ENCODE measurements around the gene MIOX.

Gene MIOX

DNA sequence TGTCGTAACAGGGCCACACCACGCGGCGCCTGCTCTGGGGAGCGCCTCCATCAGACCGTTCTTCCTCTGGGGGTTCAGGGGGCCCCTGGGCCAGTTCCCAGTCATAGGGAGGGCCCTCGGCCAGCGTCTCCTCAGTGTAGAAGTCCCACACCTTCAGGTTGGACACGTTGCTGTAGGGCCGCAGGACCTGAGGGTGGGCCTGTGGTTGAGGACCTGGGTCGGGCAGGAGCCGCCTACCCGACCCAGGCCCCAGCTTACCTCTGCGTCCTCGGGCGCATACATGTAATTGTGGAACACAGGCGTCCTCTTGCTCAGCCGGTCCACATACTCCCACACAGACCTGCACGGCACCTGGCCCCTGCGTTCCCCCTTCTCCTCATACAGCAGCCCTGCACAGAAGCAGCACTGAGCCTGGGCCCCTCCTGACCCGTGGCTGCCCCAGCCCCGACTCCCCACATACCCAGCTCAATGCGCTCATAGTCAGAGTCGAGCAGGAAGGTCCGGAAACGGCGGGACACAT, 32.0 kb upstream of the MIOX start:
- no peak for DNase-seq (ENCODE audit: low read depth, low spot score)

DNA sequence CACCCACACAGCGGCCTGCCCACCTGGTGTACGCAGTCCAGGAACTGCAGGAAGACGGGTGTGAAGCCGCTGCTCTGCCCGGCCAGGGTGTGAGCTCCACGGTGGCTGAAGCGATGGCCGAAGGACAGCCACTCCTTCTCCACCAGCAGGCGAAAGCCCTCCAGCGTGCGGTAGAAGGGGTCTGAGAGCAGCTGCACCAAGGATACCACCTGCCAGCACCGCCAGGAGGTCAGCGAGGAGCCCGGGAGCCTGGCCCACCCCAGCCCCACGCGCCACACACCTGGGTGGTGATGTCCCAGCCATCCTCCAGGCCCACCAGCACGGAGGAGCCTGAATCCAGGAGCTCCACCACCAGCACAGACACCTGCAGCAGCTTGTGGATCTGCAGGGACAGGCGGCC, 31.5 kb upstream of the MIOX start:
- DNase-seq (ENCODE audit: low read depth, low spot score), result no peak

DNA sequence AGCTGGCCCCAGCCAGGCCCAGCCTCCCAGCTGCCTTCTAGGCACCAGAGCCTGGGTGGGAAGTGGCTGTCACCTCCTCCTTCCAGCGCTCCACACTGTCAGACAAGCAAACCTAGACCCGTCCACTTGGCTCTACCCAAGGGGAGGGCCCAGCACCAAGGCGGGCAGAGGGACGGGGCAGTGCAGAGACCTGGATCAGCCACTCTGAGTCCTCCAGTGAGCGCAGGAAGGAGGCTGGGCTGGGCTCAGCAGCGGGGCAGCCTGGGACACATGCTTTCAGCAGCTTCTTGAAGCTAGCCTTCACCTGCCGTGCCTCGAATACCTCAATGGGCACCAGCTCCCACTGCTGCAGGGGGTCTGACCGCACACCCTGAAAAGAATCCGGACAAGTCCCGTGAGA, 30.6 kb upstream of the MIOX start:
- DNase-seq (ENCODE audit: low read depth, low spot score), result no peak

DNA sequence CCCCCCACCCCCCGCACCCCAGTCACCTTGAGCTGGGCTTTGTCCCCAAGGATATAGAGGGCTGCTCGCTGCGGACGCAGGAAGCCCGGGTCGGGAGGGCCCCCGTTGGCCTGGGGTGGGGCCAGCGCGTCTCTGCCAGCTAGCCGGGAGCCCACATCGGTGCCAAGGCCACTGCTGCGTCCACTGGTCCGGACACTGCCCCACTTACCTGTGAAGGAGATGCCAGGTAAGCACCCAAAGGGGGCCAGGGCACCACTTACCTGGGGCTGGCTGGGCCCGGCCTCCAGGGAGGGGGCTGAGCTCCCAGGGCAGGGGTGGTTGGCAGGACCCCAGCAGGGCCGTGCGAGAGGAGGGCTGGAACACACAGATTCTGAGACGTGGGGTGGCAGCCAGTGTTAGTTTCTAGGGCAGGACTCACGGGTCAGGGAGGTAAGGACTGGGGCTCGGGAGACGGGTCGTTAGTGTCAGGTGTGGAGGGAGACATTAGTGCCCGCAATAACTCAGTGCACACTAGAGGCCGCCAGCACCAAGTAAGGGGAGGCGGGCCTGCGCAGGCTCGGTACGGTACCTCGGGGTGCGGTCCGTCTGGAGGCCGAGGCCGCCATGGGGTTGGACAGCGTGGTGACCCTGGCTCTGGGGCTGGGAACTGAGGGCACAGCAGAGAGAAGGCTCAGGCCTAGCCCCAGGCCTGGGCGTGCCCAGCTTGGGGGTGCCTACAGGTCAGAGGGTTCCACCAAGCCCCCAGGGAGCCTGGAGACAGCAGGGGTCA, 30.0 kb upstream of the MIOX start:
- no peak for DNase-seq (ENCODE audit: low read depth, low spot score)

DNA sequence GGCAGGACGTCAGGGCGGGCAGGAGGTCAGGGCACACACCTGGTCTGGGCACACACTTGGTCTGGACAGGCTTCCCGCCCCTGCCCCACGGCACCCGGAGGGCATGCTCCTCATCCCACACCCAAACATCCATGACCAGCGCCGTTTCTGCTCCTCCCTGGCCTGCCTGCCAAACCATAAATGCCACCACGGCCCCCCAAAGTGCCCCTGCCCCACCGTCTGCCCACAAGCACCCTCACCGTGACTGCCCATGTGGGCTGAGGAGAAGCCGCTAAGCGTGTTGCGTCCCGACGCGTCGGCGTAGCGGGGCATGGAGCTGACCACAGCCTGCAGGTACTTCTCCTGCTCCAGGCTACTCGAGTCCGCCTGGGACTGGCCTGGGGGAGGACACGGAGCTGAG, 27.6 kb upstream of the MIOX start:
- DNase-seq (ENCODE audit: low read depth, low spot score), result no peak

DNA sequence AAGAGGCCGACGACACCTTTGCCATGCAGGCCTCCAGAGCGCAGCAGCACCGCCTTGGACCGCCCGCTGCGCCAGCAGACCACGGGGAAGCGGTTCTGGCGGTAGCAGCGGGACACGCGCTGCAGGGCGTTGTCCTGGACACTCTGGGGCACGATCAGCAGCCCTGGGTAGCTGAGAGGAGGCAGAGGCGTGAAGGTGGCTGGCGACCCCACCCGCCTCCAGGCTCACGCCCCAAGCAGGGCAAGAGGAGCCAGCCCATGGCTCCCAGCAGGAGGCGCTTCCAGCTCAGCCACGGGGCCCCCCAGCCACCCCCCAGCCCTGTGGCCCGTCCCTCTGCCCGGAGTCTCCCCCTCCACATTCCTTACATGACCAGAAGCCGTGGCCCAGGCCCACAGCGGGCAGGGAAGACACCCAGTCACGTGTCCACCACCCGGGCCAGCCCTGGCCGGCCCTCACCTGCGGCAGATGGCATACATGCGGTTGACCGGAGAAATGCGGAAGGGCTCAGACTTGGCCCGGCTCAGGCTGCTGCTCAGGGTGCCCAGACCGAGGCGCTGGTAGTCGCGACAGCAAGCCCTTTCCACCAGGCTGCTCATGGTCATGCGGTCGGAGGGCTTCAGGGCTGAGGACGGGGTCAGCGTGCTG, 27.0 kb upstream of the MIOX start:
- DNase-seq (ENCODE audit: low read depth, low spot score), result no peak

DNA sequence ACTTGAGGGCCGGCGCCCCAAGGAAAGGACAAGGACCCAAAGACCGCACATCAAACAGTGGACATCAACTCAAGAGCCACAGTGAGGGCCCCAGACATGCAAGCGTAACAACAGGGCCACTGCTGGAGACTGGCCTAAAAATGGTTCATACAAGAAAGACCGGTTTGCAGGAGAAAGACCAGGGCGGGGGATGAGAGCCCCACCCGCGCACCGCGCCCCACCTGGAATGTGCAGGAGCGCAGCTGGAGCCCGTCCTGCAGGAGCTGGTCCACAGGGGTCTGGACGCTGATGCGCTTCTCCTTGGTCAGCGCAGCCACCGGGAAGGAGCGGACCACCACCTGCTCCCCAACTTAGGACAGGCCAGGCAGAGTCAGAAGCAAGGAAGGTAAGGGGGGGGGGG, 25.7 kb upstream of the MIOX start:
- DNase-seq (ENCODE audit: low read depth, low spot score), result no peak

DNA sequence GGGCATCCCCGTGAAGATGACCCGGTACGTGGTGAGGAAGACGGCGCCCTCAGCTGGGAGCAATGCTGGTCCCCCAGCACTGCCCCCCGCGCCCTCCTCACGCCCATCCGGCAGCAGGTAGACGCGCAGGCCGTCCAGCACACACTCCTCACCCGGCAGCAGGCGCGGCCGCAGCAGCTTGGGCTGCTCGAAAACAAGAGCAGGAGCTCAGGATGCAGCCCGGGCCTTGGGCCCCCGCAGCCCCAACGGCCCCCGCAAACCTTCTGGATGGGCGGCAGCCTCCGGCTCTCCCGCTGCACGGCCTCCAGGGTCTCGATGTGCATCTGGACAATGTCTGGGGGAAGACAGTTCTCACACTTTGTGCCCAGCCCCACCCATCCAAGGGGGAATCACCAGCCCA, 25.1 kb upstream of the MIOX start:
- no peak for DNase-seq (ENCODE audit: low read depth, low spot score)

DNA sequence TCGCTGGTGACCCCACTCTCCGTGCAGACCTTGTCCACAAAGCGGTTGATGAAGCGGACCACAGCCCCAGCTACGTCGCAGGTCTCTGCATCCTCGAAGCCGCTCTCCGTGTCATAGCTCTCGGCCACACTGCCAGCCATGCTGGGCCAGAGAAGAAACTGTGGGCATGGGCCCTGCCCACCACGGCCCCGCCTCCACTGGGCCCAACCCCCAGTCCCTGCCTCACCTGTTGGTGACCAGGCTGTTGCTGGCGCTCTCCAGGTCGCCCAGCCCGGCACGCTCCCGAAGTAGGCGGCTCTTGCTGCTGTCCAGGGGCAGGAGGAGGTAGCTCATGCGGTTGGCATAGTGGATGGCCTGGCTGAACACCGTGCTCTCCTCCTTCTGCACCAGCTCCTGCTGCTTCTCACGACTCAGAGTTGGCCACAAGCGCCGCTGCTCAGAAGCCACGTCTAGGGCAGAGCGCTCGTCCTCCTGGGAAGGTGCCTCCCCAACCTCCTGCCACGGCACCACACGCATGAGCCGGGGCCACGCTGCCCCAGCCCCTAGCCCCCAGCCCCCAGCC, 24.6 kb upstream of the MIOX start:
- no peak for DNase-seq (ENCODE audit: low read depth, low spot score)

DNA sequence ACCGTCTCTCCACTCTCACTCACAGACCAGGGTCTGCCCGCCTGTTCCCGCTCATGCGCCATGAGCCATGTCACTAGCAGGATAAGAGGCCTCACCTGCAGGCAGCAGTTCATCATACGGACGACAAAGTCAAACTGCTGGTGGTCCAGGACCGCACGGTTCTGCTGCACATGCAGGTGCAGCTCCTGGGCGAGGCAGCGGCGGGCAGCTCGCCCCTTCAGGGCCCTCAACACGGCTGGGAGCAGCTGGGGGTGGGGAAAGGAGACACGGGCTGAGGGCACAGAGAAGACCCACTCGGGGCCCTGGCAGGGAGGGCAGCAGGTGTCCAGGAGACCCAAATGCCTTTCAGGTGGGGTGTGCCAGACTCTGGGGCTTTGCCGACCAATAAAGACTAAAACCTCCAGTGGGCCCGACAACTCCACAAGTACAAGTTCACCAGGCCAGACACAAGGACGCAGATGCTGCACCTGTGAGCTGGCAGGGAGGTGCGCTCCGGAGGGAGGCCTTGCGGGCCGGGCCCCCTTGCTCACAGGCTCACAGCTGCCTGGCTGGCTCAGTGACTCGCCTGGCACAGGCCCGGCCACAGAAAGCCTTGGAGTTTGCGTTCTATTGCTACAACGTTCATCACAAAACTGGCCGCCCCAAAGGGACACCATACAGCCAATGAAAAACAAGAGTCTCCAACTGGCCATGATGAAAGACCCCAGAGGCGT, 23.3 kb upstream of the MIOX start:
- DNase-seq (ENCODE audit: low read depth, low spot score), result no peak

DNA sequence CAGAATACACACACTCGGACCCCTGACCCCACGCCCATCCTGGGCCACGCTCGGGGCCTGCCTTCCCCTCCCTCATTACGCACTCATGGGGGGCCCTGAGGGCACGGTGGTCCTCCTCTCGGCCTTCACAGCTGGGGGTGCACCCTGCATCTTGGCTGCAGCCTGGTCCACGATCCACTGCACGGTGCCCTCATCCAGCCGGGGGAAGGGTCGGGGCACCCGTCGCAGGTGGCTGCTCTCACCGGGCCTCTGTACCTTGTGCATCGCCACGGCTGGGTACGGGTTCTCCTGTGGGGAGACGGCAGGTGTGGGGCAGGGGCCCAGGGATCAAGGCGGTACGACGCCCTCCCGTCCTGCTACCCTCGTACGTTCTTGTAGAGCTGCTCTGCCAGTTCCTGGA, 22.2 kb upstream of the MIOX start:
- no peak for DNase-seq (ENCODE audit: low read depth, low spot score)

DNA sequence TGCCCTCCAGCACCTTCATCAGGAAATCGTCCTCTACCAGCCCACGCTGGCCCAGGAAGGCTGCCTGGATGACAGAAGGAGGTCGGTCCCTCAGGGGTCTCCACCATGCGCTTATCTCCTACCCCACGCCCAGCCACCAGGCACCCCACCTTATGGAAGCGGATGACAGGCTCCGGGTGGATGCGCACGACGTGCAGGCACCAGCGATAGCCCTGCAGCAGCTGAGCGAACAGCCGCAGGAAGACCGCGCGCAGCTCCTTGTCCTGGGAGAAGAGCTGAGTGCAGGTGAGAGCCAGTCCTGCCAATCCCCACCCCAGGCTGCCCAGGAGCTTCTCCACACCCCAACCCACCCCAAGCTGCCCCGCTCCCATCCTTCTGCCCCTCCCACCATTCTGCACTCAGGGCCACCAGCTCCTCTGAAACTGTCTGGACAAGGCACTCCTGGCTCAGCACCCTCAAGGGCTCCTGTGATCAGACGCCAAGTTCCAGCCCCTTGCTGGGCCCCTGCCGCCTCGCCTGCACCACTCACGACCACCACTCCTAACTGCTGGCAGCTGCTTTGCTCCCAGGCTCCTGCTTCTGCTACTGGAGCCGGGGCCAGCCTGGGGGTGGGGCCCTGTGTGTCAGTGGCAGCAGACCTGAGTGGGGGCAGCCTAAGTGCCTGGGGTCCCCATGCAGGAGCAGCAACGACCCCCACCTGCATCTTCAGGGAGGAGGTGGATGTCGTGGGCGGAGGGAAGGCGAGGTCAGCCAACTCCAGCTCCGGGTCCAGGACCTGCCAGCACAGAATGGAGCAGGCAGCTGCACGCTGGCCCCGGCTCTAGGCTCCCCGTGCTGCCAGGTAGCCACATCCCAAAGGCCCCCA, 21.4 kb upstream of the MIOX start:
- DNase-seq (ENCODE audit: low read depth, low spot score), result no peak

DNA sequence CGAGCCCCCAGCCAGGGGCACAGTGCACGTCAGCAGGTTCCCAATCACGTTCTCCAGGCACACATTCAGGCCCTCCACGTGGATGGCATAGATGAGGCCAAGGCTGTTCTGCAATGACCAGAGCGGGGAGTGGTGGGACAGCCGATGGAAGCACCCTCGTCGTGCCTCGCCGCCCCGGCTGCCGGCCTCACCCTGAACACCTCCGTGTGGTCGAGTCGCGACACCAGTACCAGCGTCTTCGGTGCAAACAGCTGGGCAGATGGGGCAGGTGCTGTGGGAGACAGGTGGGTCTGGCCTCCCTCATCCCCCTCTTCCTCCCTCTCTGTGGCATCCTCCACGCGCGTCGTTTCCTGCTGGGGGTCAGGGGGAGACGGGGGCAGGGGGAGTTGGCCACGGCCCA, 19.3 kb upstream of the MIOX start:
- DNase-seq (ENCODE audit: low read depth, low spot score), result no peak

DNA sequence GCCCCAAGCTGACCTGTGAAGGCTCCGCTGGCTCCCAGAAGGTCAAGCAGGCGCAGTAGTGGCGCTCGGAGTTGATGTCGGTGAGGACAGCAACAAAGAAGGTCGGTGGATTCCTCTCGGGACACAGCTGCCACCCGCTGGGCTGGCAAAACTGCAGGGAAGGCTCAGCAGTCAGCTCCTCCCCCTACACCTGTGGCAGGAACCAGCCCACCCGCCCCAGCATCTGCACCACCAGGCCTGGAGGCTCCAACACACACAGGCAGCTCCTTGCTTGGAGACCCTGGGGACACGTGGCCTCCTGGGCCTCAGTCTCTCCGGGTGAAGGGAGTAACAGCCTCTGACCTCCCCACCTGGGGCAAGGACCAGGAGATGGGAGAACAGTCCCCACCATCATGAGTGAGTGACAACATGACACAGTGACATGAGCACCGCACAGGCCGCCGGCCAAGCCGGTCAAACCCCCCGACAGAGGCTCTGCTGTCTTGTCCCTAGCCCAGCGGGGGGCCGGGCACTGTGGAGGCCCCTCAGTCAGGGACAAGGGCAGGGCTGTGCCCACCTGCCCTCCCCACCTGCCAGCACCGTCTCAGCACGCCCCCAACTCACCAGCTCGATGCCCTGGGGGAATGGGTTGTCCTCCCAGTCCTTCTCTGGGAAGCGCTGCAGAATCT, 18.8 kb upstream of the MIOX start:
- DNase-seq (ENCODE audit: low read depth, low spot score), result no peak

DNA sequence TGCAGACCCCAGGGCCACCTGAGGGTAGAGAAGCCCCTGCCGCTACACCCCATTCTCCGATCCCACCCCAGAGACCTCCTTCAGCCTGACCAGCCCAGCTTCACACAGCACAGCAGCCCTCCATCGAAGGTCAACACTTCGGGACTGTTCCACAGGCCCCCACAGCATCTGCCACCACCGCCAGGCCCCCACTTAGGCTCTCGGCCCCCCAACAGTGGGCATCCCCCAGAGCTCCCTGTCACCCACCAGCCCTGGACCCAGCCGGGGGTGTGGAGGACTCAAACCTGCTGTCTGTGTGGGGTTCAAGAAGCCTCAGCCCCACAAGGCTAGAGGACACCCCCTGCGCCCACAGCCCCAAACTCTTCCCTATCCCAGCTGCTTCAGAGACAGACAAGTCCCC, 18.0 kb upstream of the MIOX start:
- DNase-seq (ENCODE audit: low read depth, low spot score), result no peak

DNA sequence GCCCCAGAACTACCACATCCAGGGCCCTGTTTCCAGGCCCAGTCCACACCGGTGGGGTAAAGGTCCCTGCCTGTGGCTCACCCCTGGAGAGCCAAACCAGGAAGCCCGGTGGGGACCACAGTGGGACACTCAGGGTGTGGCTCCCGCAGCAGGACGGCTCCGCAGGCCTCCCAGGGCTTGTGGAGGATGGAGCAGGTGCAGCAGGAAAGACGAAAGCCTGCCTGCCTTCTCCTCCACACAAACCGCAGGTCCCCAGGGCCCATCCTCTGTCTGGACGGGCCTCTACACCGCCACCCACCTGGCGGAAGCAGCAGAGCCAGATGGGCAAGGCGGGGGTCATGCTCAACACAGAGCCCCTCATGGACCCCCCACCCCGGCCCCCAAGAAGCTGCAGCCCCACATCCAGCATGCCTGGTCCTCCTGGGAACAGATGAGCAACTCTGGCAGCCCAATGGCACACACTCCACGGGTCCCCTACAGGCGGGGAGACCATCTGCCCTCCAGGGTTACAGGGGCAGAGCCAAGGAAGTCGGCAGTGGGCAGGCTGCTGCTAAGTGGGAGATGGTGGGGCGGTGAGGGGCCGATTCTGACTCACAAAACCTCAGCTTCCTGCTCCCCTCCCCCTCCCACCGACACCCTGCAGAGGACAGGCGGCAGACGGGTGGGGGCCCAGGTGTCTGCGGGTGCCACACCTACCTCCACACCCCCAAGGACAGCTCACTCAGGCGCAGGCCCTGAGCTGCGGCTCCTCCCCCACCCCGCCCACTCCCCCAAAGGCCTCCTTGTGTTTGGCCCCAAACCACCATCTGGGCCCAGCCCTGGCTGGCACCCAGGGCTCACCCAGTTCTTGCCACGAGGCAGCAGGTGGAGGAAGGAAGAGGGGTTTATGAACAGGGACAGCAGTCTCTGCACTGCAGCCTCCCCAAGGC, 17.0 kb upstream of the MIOX start:
- no peak for DNase-seq (ENCODE audit: low read depth, low spot score)

DNA sequence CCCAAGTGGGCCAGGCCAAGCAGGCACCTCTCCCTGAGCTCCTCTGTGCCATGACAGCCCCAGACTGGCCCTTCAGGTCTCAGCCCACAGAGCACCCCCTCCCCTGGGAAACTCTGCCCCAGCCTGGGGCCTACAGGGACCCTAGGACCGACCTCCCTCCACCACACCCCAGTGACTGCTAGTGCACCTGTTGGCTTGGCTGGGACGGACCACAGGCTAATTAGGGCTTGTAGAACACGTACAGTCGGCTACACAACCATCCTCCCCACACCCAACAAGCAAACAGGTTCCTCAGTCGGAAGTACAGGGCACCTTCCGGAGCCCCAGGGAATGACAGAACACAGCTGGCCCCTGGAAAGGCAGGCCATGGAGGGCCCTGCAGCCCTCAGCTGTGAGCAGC, 16.2 kb upstream of the MIOX start:
- no peak for DNase-seq (ENCODE audit: low read depth, low spot score)

DNA sequence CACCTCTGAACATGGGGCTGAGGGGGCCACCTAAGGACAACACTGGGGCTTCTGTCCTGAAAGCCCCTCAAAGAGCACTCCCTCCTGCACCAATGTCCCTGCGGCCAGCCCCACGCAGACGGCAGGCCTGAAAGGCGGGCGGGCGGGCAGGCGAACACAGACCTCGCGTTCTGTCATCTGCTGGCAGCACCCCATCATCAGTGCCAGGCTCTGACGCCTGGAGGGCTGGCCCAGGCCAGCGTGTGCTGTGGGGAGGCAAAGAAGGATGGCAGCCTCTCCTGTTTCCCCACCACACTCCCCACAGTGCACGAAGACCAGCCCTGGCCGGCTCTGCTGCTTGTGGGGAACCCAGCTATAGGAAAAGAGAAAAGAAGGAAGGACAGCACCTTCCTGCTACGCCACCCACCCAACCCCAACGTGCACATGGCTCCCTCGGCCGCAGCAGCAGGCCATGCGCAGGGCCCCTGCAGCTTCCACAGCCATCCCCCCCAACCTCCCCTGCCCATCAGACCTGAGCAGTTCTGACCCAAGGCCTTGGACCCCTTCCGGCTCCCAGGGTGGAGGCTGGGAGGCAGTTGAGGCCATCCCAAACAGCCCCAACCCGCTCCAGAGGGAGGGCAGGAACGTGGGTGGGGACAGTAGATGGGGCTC, 15.3 kb upstream of the MIOX start:
- DNase-seq (ENCODE audit: low read depth, low spot score), result no peak

DNA sequence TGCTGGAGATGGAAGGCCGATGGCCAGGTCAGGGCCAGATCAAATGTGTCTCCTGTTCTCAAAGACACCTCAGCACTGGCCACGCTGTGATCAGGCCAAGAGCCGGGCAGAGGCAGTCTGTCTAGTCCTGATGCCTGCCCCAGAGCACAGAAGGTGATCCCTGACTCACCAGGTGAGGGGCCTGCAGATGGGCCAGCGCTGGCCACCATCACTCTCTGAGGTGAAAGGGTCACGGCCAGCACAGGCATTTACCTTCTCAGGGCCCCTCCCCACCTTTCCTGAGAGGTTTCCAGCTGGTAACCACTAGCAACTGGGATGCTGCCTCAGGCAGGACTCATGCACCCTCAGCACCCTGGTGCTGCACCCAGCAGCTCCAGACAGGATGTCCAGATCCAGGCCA, 14.7 kb upstream of the MIOX start:
- no peak for DNase-seq (ENCODE audit: low read depth, low spot score)

All from smooth muscle cell of the brain vasculature (primary cell).